Measurements from ENCODE around the gene CEP104. TPM values are rescaled to one million over a fixed set of nuclear protein-coding genes. Genes with fewer than 3 reads are reported as not detected.

CEP104 gene
- total and polyA plus RNA-seq, 7 experiments from 2014 or later: 12.7 to 68.0 (median 44.5) TPM

Other genes with a start within 250 kb of the CEP104 start
- gene MEGF6, start 245.7 kb downstream of the CEP104 start, total RNA-seq: 100 to 1,000 TPM in 2 of 5 experiments, 10 to 100 TPM in 3; 14.6 to 209 (median 81.3) TPM
- 10 to 100 TPM in 1 of 2 donors, 1 to 10 TPM in 1; 1.9 to 10.1 TPM for gene MEGF6, start 245.7 kb downstream of the CEP104 start, polyA plus RNA-seq
- gene TPRG1L, start 232.2 kb downstream of the CEP104 start, total RNA-seq: 10 to 100 TPM; 15.6 to 61.4 (median 37.8) TPM
- gene TPRG1L, start 232.2 kb downstream of the CEP104 start, polyA plus RNA-seq: 10 to 100 TPM; 44.0 to 47.9 TPM
- gene WRAP73, start 207.1 kb downstream of the CEP104 start, total RNA-seq: 10 to 100 TPM; 28.1 to 42.0 (median 36.3) TPM
- gene WRAP73, start 207.1 kb downstream of the CEP104 start, polyA plus RNA-seq: 10 to 100 TPM; 25.5 to 37.4 TPM
- 1 to 10 TPM in 1 of 5 experiments, under 1 TPM in 2, not detected in 2; 0.15 to 2.4 (median 0.45) TPM for gene TP73, start 204.7 kb downstream of the CEP104 start, total RNA-seq
- gene TP73, start 204.7 kb downstream of the CEP104 start, polyA plus RNA-seq: under 1 TPM; 0.03 to 0.15 TPM
- not detected for gene CCDC27, start 104.8 kb downstream of the CEP104 start, total RNA-seq
- gene CCDC27, start 104.8 kb downstream of the CEP104 start, polyA plus RNA-seq: not detected
- 1 to 10 TPM in 4 of 5 experiments, under 1 TPM in 1; 0.58 to 4.3 (median 2.3) TPM for gene SMIM1, start 84.5 kb downstream of the CEP104 start, total RNA-seq
- gene SMIM1, start 84.5 kb downstream of the CEP104 start, polyA plus RNA-seq: 1 to 10 TPM in 1 of 2 donors, under 1 TPM in 1; 0.75 to 3.0 TPM
- gene LRRC47, start 60.7 kb downstream of the CEP104 start, total RNA-seq: 10 to 100 TPM; 38.2 to 60.2 (median 43.9) TPM
- 10 to 100 TPM; 25.7 to 33.4 TPM for gene LRRC47, start 60.7 kb downstream of the CEP104 start, polyA plus RNA-seq
- 10 to 100 TPM; 13.6 to 27.7 (median 19.2) TPM for gene DFFB, start 265 bp upstream of the CEP104 start, total RNA-seq
- 10 to 100 TPM in 1 of 2 donors, 1 to 10 TPM in 1; 9.8 to 13.5 TPM for gene DFFB, start 265 bp upstream of the CEP104 start, polyA plus RNA-seq
- gene C1orf174, start 43.1 kb upstream of the CEP104 start, total RNA-seq: 10 to 100 TPM; 17.0 to 33.6 (median 27.1) TPM
- gene C1orf174, start 43.1 kb upstream of the CEP104 start, polyA plus RNA-seq: 10 to 100 TPM; 19.9 to 34.7 TPM